ENCODE results near the gene CDC14C. TPM values are rescaled to one million over a fixed set of nuclear protein-coding genes. Genes with fewer than 3 reads are reported as not detected.

CDC14C gene
- total RNA-seq, 2 experiments from 2014 or later, result not detected

GRCh38 chr7:48933549-48934085 is 9.3 kb downstream of the CDC14C start:
- CTCF ChIA-PET, result no interaction called here
- intact Hi-C loops (cut with micrococcal nuclease), result no loop called here
- Mint-ChIP-seq H3K9me3 (peaks cover 6% of the 10 kb centered on the region), H3K27ac (no peak overlapping the region), H3K36me3 (no peaks in the 10 kb centered on the region), H3K4me1 (ENCODE audit: low read depth) (no peaks in the 10 kb centered on the region), H3K27me3 (no peaks in the 10 kb centered on the region), H3K4me3 (no peak overlapping the region)
- no peak for DNase-seq
- POLR2A ChIA-PET, result no interaction called here

DNA sequence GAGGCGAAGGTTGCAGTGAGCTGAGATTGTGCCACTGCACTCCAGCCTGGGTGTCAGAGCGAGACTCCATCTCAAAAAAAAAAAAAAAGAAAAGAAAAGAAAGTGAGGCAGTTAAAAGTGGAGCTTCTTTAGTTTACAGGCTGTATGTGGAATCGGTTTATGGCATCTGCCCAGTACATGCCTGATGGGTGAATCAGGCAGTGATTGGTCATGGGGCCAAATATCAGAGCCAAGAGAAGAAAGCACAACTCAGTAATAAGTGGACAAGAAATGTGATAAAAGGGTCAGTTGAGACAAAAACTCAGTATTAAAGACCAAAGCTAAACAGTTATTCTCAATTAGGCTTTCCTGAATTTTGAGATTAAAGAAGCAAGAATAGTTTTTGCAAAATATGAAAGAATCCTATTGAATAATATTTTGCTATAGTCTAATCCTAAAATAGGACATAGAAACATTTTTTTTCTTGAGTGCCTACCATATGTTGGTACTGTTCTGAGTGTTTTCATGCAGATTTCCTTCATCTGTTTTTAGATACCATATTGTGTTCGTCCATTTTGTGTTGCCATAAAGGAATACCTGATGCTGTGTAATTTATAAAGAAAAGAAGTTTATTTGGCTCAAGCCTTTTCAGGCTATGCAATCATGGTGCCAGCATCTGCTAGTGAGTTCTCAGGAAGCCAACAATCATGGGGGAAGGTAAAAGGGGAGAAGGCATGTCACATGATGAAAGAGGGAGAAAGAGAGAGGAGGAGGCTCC is 14.4 kb downstream of the CDC14C start:
- CTCF ChIA-PET, result no interaction called here
- Mint-ChIP-seq H3K4me1 (ENCODE audit: low read depth) (no peaks in the 10 kb centered on the region), H3K4me3 (no peak overlapping the region), H3K27me3 (no peaks in the 10 kb centered on the region), H3K27ac (no peak overlapping the region), H3K36me3 (no peaks in the 10 kb centered on the region), H3K9me3 (peaks cover 9% of the 10 kb centered on the region)
- intact Hi-C loops (cut with micrococcal nuclease), result no loop called here
- no peak for DNase-seq
- POLR2A ChIA-PET, result no interaction called here

DNA sequence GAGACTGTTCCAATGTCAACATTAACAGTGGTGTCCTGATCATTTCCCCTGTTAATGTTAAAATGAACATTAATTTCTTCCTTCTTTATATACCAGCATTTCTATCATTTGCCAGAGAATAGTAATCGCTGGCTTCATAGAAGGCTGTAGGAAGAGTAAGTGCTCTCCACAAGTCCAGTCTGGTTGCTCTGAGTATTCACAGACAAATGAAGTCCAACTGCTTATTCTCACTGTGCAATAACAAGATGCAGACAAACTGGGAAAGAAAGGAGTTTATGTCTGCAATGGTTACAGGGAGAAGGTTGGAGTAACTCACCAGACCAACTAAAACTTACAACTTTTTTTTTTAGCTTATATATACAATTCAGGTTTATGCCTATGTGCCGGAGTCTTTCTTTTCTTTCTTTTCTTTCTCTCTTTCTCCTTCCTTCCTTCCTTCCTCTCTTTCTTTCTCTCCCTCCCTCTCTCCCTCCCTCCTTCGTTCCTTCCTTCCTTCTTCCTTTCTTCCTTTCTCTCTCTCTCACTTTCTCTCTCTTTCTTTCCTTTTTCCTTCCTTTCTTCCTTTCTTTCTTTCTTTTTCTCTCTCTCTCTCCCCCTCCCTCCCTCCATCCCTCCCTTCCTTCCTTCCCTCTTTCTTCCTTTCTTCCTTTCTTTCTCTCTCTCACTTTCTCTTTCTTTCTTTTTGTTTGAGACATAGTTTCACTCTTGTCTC is 19.1 kb downstream of the CDC14C start:
- no peak for DNase-seq
- no peak overlapping the region for H3K4me3 Mint-ChIP-seq
- no peaks in the 10 kb centered on the region for H3K27me3 Mint-ChIP-seq
- no peaks in the 10 kb centered on the region for H3K4me1 Mint-ChIP-seq (ENCODE audit: low read depth)
- intact Hi-C loops (cut with micrococcal nuclease), result no loop called here
- no peak overlapping the region for H3K27ac Mint-ChIP-seq
- no peaks in the 10 kb centered on the region for H3K36me3 Mint-ChIP-seq
- POLR2A ChIA-PET, result no interaction called here
- CTCF ChIA-PET, result no interaction called here
- peaks cover 11% of the 10 kb centered on the region for H3K9me3 Mint-ChIP-seq

DNA sequence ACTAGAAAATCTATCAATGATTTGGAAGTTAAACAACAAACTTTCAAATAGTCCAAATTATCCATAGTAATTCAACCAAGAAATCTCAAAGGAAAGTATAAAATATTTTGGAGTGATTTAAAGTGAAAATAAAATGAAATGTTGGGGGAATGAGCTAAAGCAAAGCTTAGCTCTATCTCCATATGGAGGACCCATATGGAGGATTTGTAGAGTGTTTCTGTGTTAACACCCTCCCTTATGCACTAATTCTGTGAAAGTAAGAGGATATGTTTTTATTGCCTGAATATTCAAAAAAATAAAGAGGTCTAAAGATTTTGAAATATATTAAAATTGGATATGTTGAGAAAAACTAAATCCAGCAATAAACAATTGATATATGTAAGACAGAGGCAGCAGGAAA is 31.6 kb downstream of the CDC14C start:
- Mint-ChIP-seq H3K4me3 (no peak overlapping the region), H3K27ac (no peak overlapping the region), H3K36me3 (no peaks in the 10 kb centered on the region), H3K27me3 (no peaks in the 10 kb centered on the region), H3K4me1 (ENCODE audit: low read depth) (no peaks in the 10 kb centered on the region), H3K9me3 (peaks cover 4% of the 10 kb centered on the region)
- POLR2A ChIA-PET, result no interaction called here
- intact Hi-C loops (cut with micrococcal nuclease), result no loop called here
- no peak for DNase-seq
- CTCF ChIA-PET, result no interaction called here

DNA sequence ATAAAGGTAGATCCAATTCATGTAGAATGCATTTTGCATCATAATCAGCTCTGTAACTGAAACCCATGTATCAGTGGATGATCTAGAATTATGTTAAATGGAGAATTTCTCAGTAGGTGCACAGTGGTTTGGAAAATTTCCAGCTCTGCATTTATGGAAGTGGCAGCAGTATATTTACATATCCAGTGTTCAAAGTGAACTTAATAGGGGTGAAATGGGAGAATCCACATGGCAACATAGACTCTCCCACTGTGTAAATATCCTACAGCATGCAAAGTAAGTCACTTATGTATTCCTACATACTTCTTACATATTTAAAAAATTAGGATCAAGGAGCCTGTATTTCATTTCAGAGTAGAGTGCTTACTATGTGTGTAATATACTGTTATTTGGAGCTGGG is 35.3 kb downstream of the CDC14C start:
- DNase-seq, result no peak
- ChIA-PET POLR2A (no interaction called here), CTCF (no interaction called here)
- Mint-ChIP-seq H3K4me1 (ENCODE audit: low read depth) (no peaks in the 10 kb centered on the region), H3K9me3 (no peaks in the 10 kb centered on the region), H3K36me3 (no peaks in the 10 kb centered on the region), H3K27me3 (no peaks in the 10 kb centered on the region), H3K27ac (no peak overlapping the region), H3K4me3 (no peak overlapping the region)
- intact Hi-C loops (cut with micrococcal nuclease), result no loop called here

DNA sequence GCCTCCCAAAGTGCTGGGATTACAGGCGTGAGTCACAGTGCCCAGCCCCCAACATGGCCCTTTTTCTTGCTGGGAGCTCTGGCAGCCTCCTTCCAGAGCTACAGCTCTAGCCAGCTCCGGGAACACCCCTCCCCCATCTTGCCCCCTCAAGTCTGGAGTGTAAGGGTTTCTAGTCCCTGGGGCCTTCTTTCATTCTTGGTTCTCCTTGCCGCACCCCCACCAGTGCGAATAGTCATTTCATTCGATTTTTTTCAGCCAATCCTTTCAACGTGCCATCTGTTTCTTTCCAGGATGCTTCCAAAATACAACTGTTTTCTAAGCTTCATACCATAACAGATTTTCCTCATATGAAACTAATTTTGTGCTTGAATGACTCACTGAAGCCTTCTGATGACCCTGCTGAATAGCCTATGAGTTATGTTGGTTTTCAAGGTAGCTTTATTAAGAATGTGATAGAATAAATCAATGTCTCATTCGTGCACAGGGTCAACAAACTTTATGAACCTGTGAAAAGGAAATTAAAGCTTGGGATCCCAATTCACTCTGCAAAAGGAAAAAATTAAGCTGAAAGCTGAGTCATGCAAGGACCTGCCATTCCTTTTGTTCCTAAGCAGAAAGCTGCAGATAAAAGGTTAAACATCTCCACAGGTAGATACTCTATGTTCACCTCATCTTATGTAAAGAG is 38.6 kb downstream of the CDC14C start:
- ChIA-PET CTCF (no interaction called here), POLR2A (no interaction called here)
- H3K4me1 Mint-ChIP-seq (ENCODE audit: low read depth), result no peaks in the 10 kb centered on the region
- H3K4me3 Mint-ChIP-seq, result no peak overlapping the region
- intact Hi-C loops (cut with micrococcal nuclease), result no loop called here
- H3K27ac Mint-ChIP-seq, result no peak overlapping the region
- H3K36me3 Mint-ChIP-seq, result no peaks in the 10 kb centered on the region
- H3K9me3 Mint-ChIP-seq, result no peaks in the 10 kb centered on the region
- no peak for DNase-seq
- no peaks in the 10 kb centered on the region for H3K27me3 Mint-ChIP-seq

DNA sequence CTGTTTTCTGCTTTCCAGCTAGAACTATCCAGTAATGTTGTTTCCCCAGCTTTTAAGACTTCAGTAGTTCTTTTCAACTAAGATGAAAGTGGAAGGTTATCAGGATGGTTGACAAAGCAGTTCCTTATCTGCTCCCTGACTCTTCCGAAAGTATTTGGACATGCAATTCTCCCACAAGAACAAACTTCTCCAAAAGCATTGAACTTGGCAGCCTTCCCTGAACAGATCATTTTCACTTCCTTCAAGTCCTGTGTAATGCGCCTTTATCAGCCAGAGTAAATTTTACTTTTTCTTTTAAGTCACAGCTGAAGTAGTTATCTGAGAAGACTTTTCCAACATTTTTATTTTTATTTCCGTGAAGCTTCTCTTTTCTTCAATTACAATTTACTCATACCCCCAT is 39.7 kb downstream of the CDC14C start:
- Mint-ChIP-seq H3K4me3 (no peak overlapping the region), H3K27me3 (no peaks in the 10 kb centered on the region), H3K36me3 (no peaks in the 10 kb centered on the region), H3K9me3 (no peaks in the 10 kb centered on the region), H3K27ac (no peak overlapping the region), H3K4me1 (ENCODE audit: low read depth) (no peaks in the 10 kb centered on the region)
- CTCF ChIA-PET, result no interaction called here
- POLR2A ChIA-PET, result no interaction called here
- DNase-seq, result no peak
- intact Hi-C loops (cut with micrococcal nuclease), result no loop called here

GRCh38 chr7:48971173-48971572 is 46.8 kb downstream of the CDC14C start:
- peaks cover 9% of the 10 kb centered on the region for H3K9me3 Mint-ChIP-seq

GRCh38 chr7:48976253-48976652 is 51.9 kb downstream of the CDC14C start:
- intact Hi-C loops (cut with micrococcal nuclease), result no loop called here
- no peaks in the 10 kb centered on the region for H3K27me3 Mint-ChIP-seq
- POLR2A ChIA-PET, result no interaction called here
- H3K9me3 Mint-ChIP-seq, result peaks cover 12% of the 10 kb centered on the region
- H3K36me3 Mint-ChIP-seq, result no peaks in the 10 kb centered on the region
- H3K4me1 Mint-ChIP-seq (ENCODE audit: low read depth), result no peaks in the 10 kb centered on the region
- DNase-seq, result no peak
- CTCF ChIA-PET, result no interaction called here
- no peak overlapping the region for H3K27ac Mint-ChIP-seq
- no peak overlapping the region for H3K4me3 Mint-ChIP-seq

More at GRCh38 chr7:48971173-48971572, 46.8 kb downstream of the CDC14C start:
- intact Hi-C loops (cut with micrococcal nuclease), result no loop called here
- Mint-ChIP-seq H3K27me3 (no peaks in the 10 kb centered on the region), H3K36me3 (no peaks in the 10 kb centered on the region), H3K27ac (no peak overlapping the region), H3K4me3 (no peak overlapping the region), H3K4me1 (ENCODE audit: low read depth) (no peaks in the 10 kb centered on the region)
- CTCF ChIA-PET, result no interaction called here
- POLR2A ChIA-PET, result no interaction called here
- no peak for DNase-seq

- POLR2A ChIA-PET, result no interaction called here
Measured at GRCh38 chr7:48976850-48977249, 52.5 kb downstream of the CDC14C start.

More at GRCh38 chr7:48976850-48977249, 52.5 kb downstream of the CDC14C start:
- Mint-ChIP-seq H3K36me3 (no peaks in the 10 kb centered on the region), H3K9me3 (peaks cover 12% of the 10 kb centered on the region), H3K4me1 (ENCODE audit: low read depth) (no peaks in the 10 kb centered on the region), H3K4me3 (no peak overlapping the region), H3K27ac (no peak overlapping the region), H3K27me3 (no peaks in the 10 kb centered on the region)
- intact Hi-C loops (cut with micrococcal nuclease), result no loop called here
- DNase-seq, result no peak
- CTCF ChIA-PET, result no interaction called here

Measured in activated CD4-positive, alpha-beta memory T cell treated with anti-CD3 and anti-CD28 coated beads for 36 hours (primary cell).